ENCODE measurements around the gene RETN.

The RETN gene

GRCh38 chr19:7704280-7705060 is 35.6 kb downstream of the RETN start:
- Histone ChIP-seq H4K8ac (ENCODE audit: low read depth, low read length) (peak overlapping the region; percentile 65), H2BK120ac (ENCODE audit: low read depth, low read length) (no peak overlapping the region), H2AFZ (ENCODE audit: low read length) (no peak overlapping the region), H3K14ac (ENCODE audit: low read length) (no peak overlapping the region), H3K4me1 (ENCODE audit: control insufficient read depth in 2 of 2, insufficient read depth in 1 of 2, low read depth in 1 of 2, low read length in 2 of 2) (no peaks in the 10 kb centered on the region), H3K9me3 (replicated peaks in 1 of 2; ENCODE audit: control insufficient read depth in 2 of 2, insufficient read depth in 1 of 2, low read depth in 1 of 2, low read length in 2 of 2) (no peaks in the 10 kb centered on the region), H3K27ac (replicated peaks; ENCODE audit: low read length) (no peak overlapping the region), H2AK5ac (ENCODE audit: low read depth, low read length) (peak overlapping the region; percentile 35), H4K91ac (ENCODE audit: low read depth, low read length, poor library complexity) (no peak overlapping the region), H2BK15ac (ENCODE audit: low read length) (no peak overlapping the region), H3K79me1 (ENCODE audit: low read depth, low read length) (peaks cover 3% of the 10 kb centered on the region), H3K23ac (ENCODE audit: low read depth, low read length, poor library complexity) (no peak overlapping the region), H3K4me2 (ENCODE audit: insufficient read depth, low read length, poor library complexity, severe bottlenecking) (no peak overlapping the region), H3K9ac (ENCODE audit: low read depth, low read length, poor library complexity) (no peak overlapping the region), H3K4me3 (ENCODE audit: low read length in 2 of 2) (no peak overlapping the region), H3K4ac (ENCODE audit: low read length) (no peak overlapping the region), H3K18ac (ENCODE audit: low read length) (peak overlapping the region; percentile 91), H2BK12ac (ENCODE audit: low read length) (no peak overlapping the region), H3K27me3 (ENCODE audit: control insufficient read depth in 3 of 3, insufficient read depth in 3 of 3, low read depth in 1 of 3, low read length in 3 of 3) (peaks cover 0 to 8% (median 2%) of the 10 kb centered on the region in 3 experiments), H3K36me3 (replicated peaks in 1 of 2; ENCODE audit: control insufficient read depth in 2 of 2, insufficient read depth in 2 of 2, low read length in 2 of 2) (no peaks in the 10 kb centered on the region), H2BK5ac (ENCODE audit: low read length) (no peak overlapping the region)
- no CpG with 5 or more reads among the region's 6 CpGs for WGBS, 2 donors (ENCODE audit: extremely low coverage in 2 of 2, insufficient read length in 2 of 2, insufficient replicate concordance in 1 of 2)
- DNase-seq (ENCODE audit: low spot score), result no peak

GRCh38 chr19:7705387-7706187 is 36.7 kb downstream of the RETN start:
- no CpG with 5 or more reads among the region's 24 CpGs for WGBS, 2 donors (ENCODE audit: extremely low coverage in 2 of 2, insufficient read length in 2 of 2, insufficient replicate concordance in 1 of 2)

GRCh38 chr19:7706188-7706954 is 37.5 kb downstream of the RETN start:
- H2AK5ac ChIP-seq (ENCODE audit: low read depth, low read length), result peak overlapping the region; percentile 57
- peak overlapping the region; percentile 66 for H2BK5ac ChIP-seq (ENCODE audit: low read length)
- H3K18ac ChIP-seq (ENCODE audit: low read length), result peak overlapping the region; percentile 29
- no peaks in the 10 kb centered on the region for H3K9me3 ChIP-seq (replicated peaks in 1 of 2; ENCODE audit: control insufficient read depth in 2 of 2, insufficient read depth in 1 of 2, low read depth in 1 of 2, low read length in 2 of 2)
- H3K27ac ChIP-seq (replicated peaks; ENCODE audit: low read length), result no peak overlapping the region
- H2BK120ac ChIP-seq (ENCODE audit: low read depth, low read length), result peak overlapping the region; percentile 4
- H3K9ac ChIP-seq (ENCODE audit: low read depth, low read length, poor library complexity), result no peak overlapping the region
- peaks cover 3% of the 10 kb centered on the region for H3K79me1 ChIP-seq (ENCODE audit: low read depth, low read length)
- H3K36me3 ChIP-seq (replicated peaks in 1 of 2; ENCODE audit: control insufficient read depth in 2 of 2, insufficient read depth in 2 of 2, low read length in 2 of 2), result no peaks in the 10 kb centered on the region
- H3K4ac ChIP-seq (ENCODE audit: low read length), result no peak overlapping the region
- H2AFZ ChIP-seq (ENCODE audit: low read length), result no peak overlapping the region
- H2BK15ac ChIP-seq (ENCODE audit: low read length), result no peak overlapping the region
- no CpG with 5 or more reads among the region's 14 CpGs for WGBS, 2 donors (ENCODE audit: extremely low coverage in 2 of 2, insufficient read length in 2 of 2, insufficient replicate concordance in 1 of 2)
- peak overlapping the region in 1 of 2 donors; percentile 44 for H3K4me3 ChIP-seq (ENCODE audit: low read length in 2 of 2)
- no peaks in the 10 kb centered on the region for H3K4me1 ChIP-seq (ENCODE audit: control insufficient read depth in 2 of 2, insufficient read depth in 1 of 2, low read depth in 1 of 2, low read length in 2 of 2)
- no peak overlapping the region for H4K8ac ChIP-seq (ENCODE audit: low read depth, low read length)
- no peak overlapping the region for H4K91ac ChIP-seq (ENCODE audit: low read depth, low read length, poor library complexity)
- no peak overlapping the region for H3K4me2 ChIP-seq (ENCODE audit: insufficient read depth, low read length, poor library complexity, severe bottlenecking)
- peaks cover 0 to 6% (median 2%) of the 10 kb centered on the region in 3 experiments for H3K27me3 ChIP-seq (ENCODE audit: control insufficient read depth in 3 of 3, insufficient read depth in 3 of 3, low read depth in 1 of 3, low read length in 3 of 3)
- no peak for DNase-seq (ENCODE audit: low spot score)
- H3K23ac ChIP-seq (ENCODE audit: low read depth, low read length, poor library complexity), result no peak overlapping the region
- no peak overlapping the region for H3K14ac ChIP-seq (ENCODE audit: low read length)
- H2BK12ac ChIP-seq (ENCODE audit: low read length), result no peak overlapping the region

More at GRCh38 chr19:7705387-7706187, 36.7 kb downstream of the RETN start:
- H3K4ac ChIP-seq (ENCODE audit: low read length), result no peak overlapping the region
- H4K91ac ChIP-seq (ENCODE audit: low read depth, low read length, poor library complexity), result no peak overlapping the region
- no peak overlapping the region for H3K9ac ChIP-seq (ENCODE audit: low read depth, low read length, poor library complexity)
- no peaks in the 10 kb centered on the region for H3K36me3 ChIP-seq (replicated peaks in 1 of 2; ENCODE audit: control insufficient read depth in 2 of 2, insufficient read depth in 2 of 2, low read length in 2 of 2)
- H3K4me2 ChIP-seq (ENCODE audit: insufficient read depth, low read length, poor library complexity, severe bottlenecking), result no peak overlapping the region
- peak overlapping the region; percentile 4 for H2BK120ac ChIP-seq (ENCODE audit: low read depth, low read length)
- no peak overlapping the region for H3K27ac ChIP-seq (replicated peaks; ENCODE audit: low read length)
- H2BK5ac ChIP-seq (ENCODE audit: low read length), result no peak overlapping the region
- H3K4me1 ChIP-seq (ENCODE audit: control insufficient read depth in 2 of 2, insufficient read depth in 1 of 2, low read depth in 1 of 2, low read length in 2 of 2), result no peaks in the 10 kb centered on the region
- H3K14ac ChIP-seq (ENCODE audit: low read length), result no peak overlapping the region
- no peak overlapping the region for H4K8ac ChIP-seq (ENCODE audit: low read depth, low read length)
- H3K79me1 ChIP-seq (ENCODE audit: low read depth, low read length), result peaks cover 3% of the 10 kb centered on the region
- no peak overlapping the region for H2BK15ac ChIP-seq (ENCODE audit: low read length)
- peaks cover 0 to 8% (median 2%) of the 10 kb centered on the region in 3 experiments for H3K27me3 ChIP-seq (ENCODE audit: control insufficient read depth in 3 of 3, insufficient read depth in 3 of 3, low read depth in 1 of 3, low read length in 3 of 3)
- no peak for DNase-seq (ENCODE audit: low spot score)
- peak overlapping the region; percentile 42 for H2AK5ac ChIP-seq (ENCODE audit: low read depth, low read length)
- H3K4me3 ChIP-seq (ENCODE audit: low read length in 2 of 2), result no peak overlapping the region
- no peak overlapping the region for H3K18ac ChIP-seq (ENCODE audit: low read length)
- H3K9me3 ChIP-seq (replicated peaks in 1 of 2; ENCODE audit: control insufficient read depth in 2 of 2, insufficient read depth in 1 of 2, low read depth in 1 of 2, low read length in 2 of 2), result no peaks in the 10 kb centered on the region
- peak overlapping the region; percentile 75 for H3K23ac ChIP-seq (ENCODE audit: low read depth, low read length, poor library complexity)
- H2BK12ac ChIP-seq (ENCODE audit: low read length), result no peak overlapping the region
- H2AFZ ChIP-seq (ENCODE audit: low read length), result peak overlapping the region; percentile 7
